H1 (cell line): ENCODE results near the gene CYGB. TPM values are rescaled to one million over a fixed set of nuclear protein-coding genes. Genes with fewer than 3 reads are reported as not detected.

Experiments used
- CTCF ChIA-PET: fragments of 300-600 bp; sonication (Branson Sonifier 250); formaldehyde crosslinking; loops from one replicate; lab custom pipeline; 2021; ENCODE audit not compliant: partially characterized antibody; lab: Charles Lee
- POLR2A ChIA-PET: fragments of 300-600 bp; sonication (Branson Sonifier 250); formaldehyde crosslinking; loops from one replicate; lab custom pipeline; 2021; ENCODE audit warnings: inconsistent platforms; ENCODE audit not compliant: partially characterized antibody; lab: Charles Lee
- DNase-seq, 2 experiments: peaks; one replicate each; pipeline versions ENCODE4 v3.0.0 to v3.0.0-alpha.2; 2010 to 2022; ENCODE audit warnings: low spot score in 2 of 2, low read depth in 1 of 2, mixed read lengths in 1 of 2
- FAIRE-seq: peaks from 2 replicates; lab custom pipeline; 2011; peaks lifted over from hg19 to GRCh38; lab: Jason Lieb, UNC
- H2AFZ ChIP-seq: 2 replicates; pipeline ENCODE4 v1.8.1; 2012; ENCODE audit warnings: low read length, inconsistent platforms
- H2AK5ac ChIP-seq: 2 replicates; pipeline ENCODE4 v1.6.1; 2013; ENCODE audit warnings: low read depth, low read length
- H2BK120ac ChIP-seq: replicated peaks from 2 replicates; pipeline ENCODE3; 2013; ENCODE audit warnings: low read depth, low read length, inconsistent platforms
- H2BK12ac ChIP-seq: 2 replicates; pipeline ENCODE4 v1.6.1; 2013; ENCODE audit warnings: low read depth, low read length
- H2BK15ac ChIP-seq: 2 replicates; pipeline ENCODE4 v1.6.1; 2013; ENCODE audit warnings: low read length
- H2BK20ac ChIP-seq: 2 replicates; pipeline ENCODE4 v1.6.1; 2013; ENCODE audit warnings: low read length
- H2BK5ac ChIP-seq: 2 replicates; pipeline ENCODE4 v1.6.1; 2013; ENCODE audit warnings: low read depth, low read length
- H3K14ac ChIP-seq: 2 replicates; pipeline ENCODE4 v1.6.1; 2013; ENCODE audit warnings: inconsistent platforms; ENCODE audit not compliant: insufficient read length
- H3K18ac ChIP-seq: 2 replicates; pipeline ENCODE4 v1.6.1; 2013; ENCODE audit warnings: low read length; ENCODE audit errors: extremely low read depth
- H3K23ac ChIP-seq: 2 replicates; pipeline ENCODE4 v1.6.1; 2013; ENCODE audit warnings: inconsistent platforms; ENCODE audit not compliant: insufficient read length
- H3K23me2 ChIP-seq: 2 replicates; pipeline ENCODE4 v1.6.1; 2013; ENCODE audit warnings: low read depth, low read length
- H3K27ac ChIP-seq: 2 replicates; pipeline ENCODE4 v1.6.1; 2011; ENCODE audit warnings: low read depth, low read length, inconsistent platforms
- H3K27me3 ChIP-seq, 4 experiments: replicated peaks in 1 of 4; 1 replicate in 1 of 4; 2 replicates in 3 of 4; pipeline versions ENCODE4 v1.6.1 to v1.8.1; 2011 to 2013; ENCODE audit warnings: low read length in 3 of 4, mild to moderate bottlenecking in 3 of 4, inconsistent platforms in 2 of 4, mixed read lengths in 2 of 4, moderate library complexity in 1 of 4; ENCODE audit not compliant: control insufficient read depth in 3 of 4, insufficient read depth in 3 of 4; ENCODE audit errors: extremely low read depth in 1 of 4
- H3K36me3 ChIP-seq, 4 experiments: 2 replicates each; pipeline versions ENCODE4 v1.6.1 to v1.8.1; 2011 to 2013; ENCODE audit warnings: mild to moderate bottlenecking in 4 of 4, low read length in 3 of 4, moderate library complexity in 2 of 4, control low read depth in 1 of 4, inconsistent platforms in 1 of 4; ENCODE audit not compliant: insufficient read depth in 4 of 4, control insufficient read depth in 2 of 4
- H3K4ac ChIP-seq: replicated peaks from 2 replicates; pipeline ENCODE3; 2013; ENCODE audit warnings: low read length, low read depth, mixed read lengths, inconsistent platforms; ENCODE audit not compliant: insufficient read length
- H3K4me1 ChIP-seq, 4 experiments: replicated peaks in 1 of 4; 1 replicate in 1 of 4; 2 replicates in 3 of 4; pipeline versions ENCODE4 v1.6.1 to v1.8.1; 2011 to 2013; ENCODE audit warnings: low read length in 3 of 4, inconsistent platforms in 2 of 4, mixed read lengths in 1 of 4; ENCODE audit not compliant: insufficient read depth in 4 of 4, control insufficient read depth in 3 of 4
- H3K4me2 ChIP-seq, 2 experiments: 2 replicates each; pipeline versions ENCODE4 v1.6.1 to v1.8.1; 2011 to 2013; ENCODE audit warnings: low read depth in 2 of 2, low read length in 2 of 2, control low read depth in 1 of 2, inconsistent platforms in 1 of 2, mild to moderate bottlenecking in 1 of 2; ENCODE audit not compliant: insufficient read depth in 1 of 2
- H3K4me3 ChIP-seq, 4 experiments: fragments of 200-600, 300-600 bp in 1 of 4; sonication (generic), shearing (Covaris generic), sonication (Bioruptor Twin) in 1 of 4; 2 replicates each; pipeline versions ENCODE4 v1.5.1 to v1.8.1; 2011 to 2016; ENCODE audit warnings: low read length in 4 of 4, low read depth in 3 of 4, control low read depth in 2 of 4, inconsistent platforms in 2 of 4, mild to moderate bottlenecking in 2 of 4, mixed read lengths in 1 of 4, moderate library complexity in 1 of 4; ENCODE audit not compliant: insufficient read depth in 2 of 4; ENCODE audit errors: extremely low read depth in 1 of 4
- H3K56ac ChIP-seq: replicated peaks from 2 replicates; pipeline ENCODE3; 2013; ENCODE audit warnings: low read depth, mild to moderate bottlenecking, mixed read lengths, low read length, inconsistent platforms; ENCODE audit not compliant: insufficient read length
- H3K79me1 ChIP-seq: 2 replicates; pipeline ENCODE4 v1.6.1; 2013; ENCODE audit warnings: low read depth, low read length, control low read depth
- H3K79me2 ChIP-seq, 2 experiments: 2 replicates each; pipeline versions ENCODE4 v1.6.1 to v1.8.1; 2012 to 2013; ENCODE audit warnings: low read length in 2 of 2, mild to moderate bottlenecking in 2 of 2, inconsistent platforms in 1 of 2; ENCODE audit not compliant: insufficient read depth in 2 of 2, control insufficient read depth in 1 of 2
- H3K9ac ChIP-seq, 4 experiments: replicated peaks in 1 of 4; 1 replicate in 1 of 4; 2 replicates in 3 of 4; pipeline versions ENCODE4 v1.6.1 to v1.8.1; 2011 to 2013; ENCODE audit warnings: low read depth in 3 of 4, low read length in 3 of 4, control low read depth in 2 of 4, mild to moderate bottlenecking in 2 of 4, moderate library complexity in 2 of 4, inconsistent platforms in 1 of 4; ENCODE audit errors: extremely low read depth in 1 of 4
- H3K9me3 ChIP-seq, 2 experiments: 2 replicates each; pipeline versions ENCODE4 v1.6.1 to v1.8.1; 2012 to 2013; ENCODE audit warnings: mild to moderate bottlenecking in 2 of 2, moderate library complexity in 2 of 2, control low read depth in 1 of 2, inconsistent platforms in 1 of 2, low read depth in 1 of 2, low read length in 1 of 2, mixed read lengths in 1 of 2; ENCODE audit not compliant: insufficient read depth in 2 of 2
- H4K20me1 ChIP-seq, 2 experiments: replicated peaks in 1 of 2; 2 replicates each; pipeline versions ENCODE3 to v1.8.1; 2011 to 2013; ENCODE audit warnings: inconsistent platforms in 2 of 2, low read length in 2 of 2, mild to moderate bottlenecking in 1 of 2; ENCODE audit not compliant: insufficient read depth in 2 of 2, control insufficient read depth in 1 of 2
- H4K5ac ChIP-seq: 2 replicates; pipeline ENCODE4 v1.6.1; 2013; ENCODE audit warnings: low read length, low read depth, mixed read lengths, inconsistent platforms; ENCODE audit not compliant: insufficient read length
- H4K8ac ChIP-seq: 2 replicates; pipeline ENCODE4 v1.8.0; 2013; ENCODE audit warnings: mild to moderate bottlenecking, moderate library complexity, low read length, inconsistent platforms; ENCODE audit not compliant: insufficient read depth; ENCODE audit errors: extremely low read depth
- H4K91ac ChIP-seq: replicated peaks from 2 replicates; pipeline ENCODE3; 2013; ENCODE audit warnings: low read length, mixed read lengths, inconsistent platforms; ENCODE audit not compliant: insufficient read length
- ATF2 ChIP-seq: IDR thresholded peaks from 2 replicates; pipeline ENCODE4 v1.6.1; 2012; ENCODE audit warnings: low read length, inconsistent platforms
- WGBS, 2 experiments: shearing (Covaris generic) in 1 of 2; methylation state at CpG; one replicate each; pipeline versions ENCODE4 v1.1.6 to v1.1.7; 2013 to 2015; ENCODE audit warnings: low lambda C conversion rate in 2 of 2, mixed read lengths in 2 of 2, inconsistent platforms in 1 of 2, low coverage in 1 of 2, missing lambda C conversion rate in 1 of 2; ENCODE audit not compliant: insufficient replicate concordance in 2 of 2, insufficient coverage in 1 of 2, insufficient read length in 1 of 2; ENCODE audit errors: extremely low coverage in 1 of 2, missing lambda C conversion rate in 1 of 2; 5-methylcytosine and 5-hydroxymethylcytosine counted together
- polyA plus RNA-seq, 7 experiments: library from polyadenylated mRNA; depleted of rRNA in 3 of 7; stranded (reverse) in 5 of 7; unstranded in 2 of 7; fragments of >200 nt in 5 of 7; fragments of 200-250 nt in 2 of 7; gene quantifications; 1 replicate in 5 of 7; 2 replicates in 1 of 7; 4 replicates in 1 of 7; pipeline versions ENCODE4 v1.2.1 to v1.2.3, GENCODE V29; 2011 to 2013; ENCODE audit warnings: missing spikeins in 2 of 7, mixed read lengths in 2 of 7
- total RNA-seq: library from RNA; stranded (reverse); fragmentation: NEBNext Ultra II Directional; extraction: Animal tissue kit (Norgen Biotek cat#: 25700); gene quantifications from 2 replicates; pipeline ENCODE4 v1.2.1, GENCODE V29; 2021
- TF ChIP-seq, protein P1 (sequence below), 3 experiments: IDR thresholded peaks; 1 replicate in 2 of 3; 2 replicates in 1 of 3; pipeline versions ENCODE4 v1.5.1 to v1.6.1; 2011; ENCODE audit warnings: low read length in 3 of 3, mild to moderate bottlenecking in 3 of 3, inconsistent platforms in 2 of 3, low read depth in 1 of 3, moderate library complexity in 1 of 3; ENCODE audit not compliant: insufficient read depth in 1 of 3; ENCODE audit errors: control extremely low read depth in 1 of 3

Gene CYGB
- total and polyA plus RNA-seq, 2 of the 8 experiments (the other 6 are each of a cell fraction or from before 2014, with no cell fraction given): 2.7 to 3.7 TPM

DNA sequence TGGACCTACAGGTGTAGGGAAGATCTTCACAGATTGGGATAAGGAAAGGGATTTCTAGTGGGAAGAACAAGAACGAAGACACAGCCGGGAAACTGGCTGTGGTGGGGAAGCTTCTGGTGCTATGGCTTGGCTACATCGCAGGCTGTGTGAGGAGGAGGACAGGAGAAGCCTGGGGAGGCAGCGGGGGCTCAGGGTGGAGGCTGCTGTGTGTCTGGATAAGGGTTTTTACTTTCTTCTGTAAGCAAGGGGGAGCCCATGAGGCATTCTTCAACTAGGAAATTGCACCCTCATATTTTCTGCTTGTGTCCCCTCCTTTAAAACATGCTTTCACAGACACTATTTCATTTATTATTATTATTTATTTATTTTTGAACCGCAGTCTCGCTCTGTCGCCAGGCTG lies 33.4 kb downstream of the CYGB start:
- Histone ChIP-seq H3K27ac (no peak overlapping the region), H3K79me2 (peaks cover 0 to 6% of the 10 kb centered on the region in 2 experiments; a peak in 1 of 4 replicates), H3K23ac (no peak overlapping the region), H3K4me1 (peaks cover 8 to 24% (median 18%) of the 10 kb centered on the region in 4 experiments), H4K91ac (no peak overlapping the region), H3K4me3 (no peak overlapping the region), H2BK12ac (no peak overlapping the region), H3K79me1 (peaks cover 3% of the 10 kb centered on the region; the same call in 1 of the 2 replicates), H3K9ac (no peak overlapping the region), H3K4me2 (no peak overlapping the region), H3K4ac (no peak overlapping the region), H3K56ac (no peak overlapping the region), H3K23me2 (peaks cover 7% of the 10 kb centered on the region; the same call in 1 of the 2 replicates), H3K36me3 (no peaks in the 10 kb centered on the region), H3K18ac (no peak overlapping the region), H2BK120ac (no peak overlapping the region), H2AK5ac (no peak overlapping the region), H4K5ac (no peak overlapping the region), H2BK5ac (no peak overlapping the region), H2AFZ (no peak overlapping the region), H2BK15ac (no peak overlapping the region), H3K27me3 (peaks cover 0 to 6% (median 4%) of the 10 kb centered on the region in 4 experiments; a peak in 5 of 7 replicates), H4K20me1 (peaks cover 3 to 5% of the 10 kb centered on the region in 2 experiments), H3K9me3 (no peaks in the 10 kb centered on the region), H3K14ac (no peak overlapping the region), H4K8ac (no peak overlapping the region), H2BK20ac (no peak overlapping the region)
- no peak for FAIRE-seq
- CTCF ChIA-PET: interaction anchor here (0.6 to 20.2 kb wide), 22 partner anchors 9 to 205 kb away, joined by 3 to 446 read pairs (median 6); partner anchors contain the start of genes AANAT and UBE2O
- WGBS, 2 experiments: 79% methylated on average over 7 of the region's 7 CpGs; no CpG with 5 or more reads in 1 of the 2 experiments
- POLR2A ChIA-PET: interaction anchor here (1.3 kb wide), 1 partner anchor 37 kb away, joined by 4 read pairs; no protein-coding TSS in a partner anchor
- no peak for TF ChIP-seq ATF2
- TF ChIP-seq, protein P1, sequence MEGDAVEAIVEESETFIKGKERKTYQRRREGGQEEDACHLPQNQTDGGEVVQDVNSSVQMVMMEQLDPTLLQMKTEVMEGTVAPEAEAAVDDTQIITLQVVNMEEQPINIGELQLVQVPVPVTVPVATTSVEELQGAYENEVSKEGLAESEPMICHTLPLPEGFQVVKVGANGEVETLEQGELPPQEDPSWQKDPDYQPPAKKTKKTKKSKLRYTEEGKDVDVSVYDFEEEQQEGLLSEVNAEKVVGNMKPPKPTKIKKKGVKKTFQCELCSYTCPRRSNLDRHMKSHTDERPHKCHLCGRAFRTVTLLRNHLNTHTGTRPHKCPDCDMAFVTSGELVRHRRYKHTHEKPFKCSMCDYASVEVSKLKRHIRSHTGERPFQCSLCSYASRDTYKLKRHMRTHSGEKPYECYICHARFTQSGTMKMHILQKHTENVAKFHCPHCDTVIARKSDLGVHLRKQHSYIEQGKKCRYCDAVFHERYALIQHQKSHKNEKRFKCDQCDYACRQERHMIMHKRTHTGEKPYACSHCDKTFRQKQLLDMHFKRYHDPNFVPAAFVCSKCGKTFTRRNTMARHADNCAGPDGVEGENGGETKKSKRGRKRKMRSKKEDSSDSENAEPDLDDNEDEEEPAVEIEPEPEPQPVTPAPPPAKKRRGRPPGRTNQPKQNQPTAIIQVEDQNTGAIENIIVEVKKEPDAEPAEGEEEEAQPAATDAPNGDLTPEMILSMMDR (IDR thresholded peaks at IDR 0.05; ENCODE audit: control extremely low read depth in 1 of 3, insufficient read depth in 1 of 3, low read depth in 1 of 3, low read length in 3 of 3): peak; percentile 20 to 36 (median 24); a peak in 3 of 4 replicates
- DNase-seq: no peak
